ENCODE results near the gene SLC35B3.
"Not testable (repeated sequence)": the region's sequence is repeated elsewhere in the genome, so short reads cannot be mapped to it uniquely, and the experiment has no call there.

The SLC35B3 gene

GRCh38 chr6:8415280-8415679 is 20.1 kb downstream of the SLC35B3 start:
- no peak for DNase-seq
- intact Hi-C loops (cut with DNase I), result no loop called here

GRCh38 chr6:8414844-8415243 is 20.5 kb downstream of the SLC35B3 start:
- no peak for DNase-seq
- intact Hi-C loops (cut with DNase I), result no loop called here

DNA sequence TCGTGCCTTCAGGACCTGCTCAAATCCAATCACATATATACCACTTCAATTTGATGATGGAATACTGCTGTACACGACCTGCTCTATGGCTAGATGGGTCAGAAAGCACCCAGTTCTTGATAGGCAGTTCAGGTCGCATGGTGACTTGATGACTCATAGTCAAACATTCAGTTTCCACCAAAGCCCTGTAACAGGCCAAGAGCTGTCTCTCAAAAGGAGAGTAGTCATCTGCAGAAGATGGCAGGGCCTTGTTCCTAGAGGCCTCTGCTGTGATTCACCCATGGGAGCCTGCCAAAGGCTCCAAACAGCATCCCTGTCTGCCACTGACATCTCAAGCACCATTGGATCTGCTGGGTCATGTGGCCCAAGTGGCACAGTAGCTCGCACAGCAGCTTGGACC is 29.4 kb downstream of the SLC35B3 start:
- intact Hi-C loops (cut with DNase I); DNase-seq: not testable (repeated sequence)

GRCh38 chr6:8402546-8402945 is 32.8 kb downstream of the SLC35B3 start:
- intact Hi-C loops (cut with DNase I), result no loop called here
- no peak for DNase-seq

GRCh38 chr6:8400663-8401062 is 34.7 kb downstream of the SLC35B3 start:
- DNase-seq, result no peak
- intact Hi-C loops (cut with DNase I), result no loop called here

DNA sequence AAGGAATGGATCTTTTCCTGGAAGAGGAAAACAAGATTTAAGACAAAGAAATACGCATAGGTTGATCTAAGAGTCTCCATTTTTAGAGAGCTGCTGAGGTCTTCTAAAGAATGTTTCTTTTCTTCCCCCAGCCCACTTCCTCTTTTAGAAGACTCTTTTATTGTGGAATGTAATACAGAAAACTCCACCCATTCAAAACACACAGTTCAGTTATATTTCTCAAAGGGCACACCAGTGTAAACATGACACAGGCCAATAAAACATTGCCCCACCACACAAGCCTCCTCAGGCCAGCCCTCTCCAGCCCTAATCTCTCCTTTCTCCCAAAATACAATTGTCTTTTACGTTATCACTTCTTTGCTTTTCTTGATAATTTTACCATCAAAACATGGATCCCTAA is 42.8 kb downstream of the SLC35B3 start:
- DNase-seq, result no peak
- intact Hi-C loops (cut with DNase I), result no loop called here

GRCh38 chr6:8391934-8392333 is 43.4 kb downstream of the SLC35B3 start:
- intact Hi-C loops (cut with DNase I), result no loop called here
- DNase-seq, result no peak

DNA sequence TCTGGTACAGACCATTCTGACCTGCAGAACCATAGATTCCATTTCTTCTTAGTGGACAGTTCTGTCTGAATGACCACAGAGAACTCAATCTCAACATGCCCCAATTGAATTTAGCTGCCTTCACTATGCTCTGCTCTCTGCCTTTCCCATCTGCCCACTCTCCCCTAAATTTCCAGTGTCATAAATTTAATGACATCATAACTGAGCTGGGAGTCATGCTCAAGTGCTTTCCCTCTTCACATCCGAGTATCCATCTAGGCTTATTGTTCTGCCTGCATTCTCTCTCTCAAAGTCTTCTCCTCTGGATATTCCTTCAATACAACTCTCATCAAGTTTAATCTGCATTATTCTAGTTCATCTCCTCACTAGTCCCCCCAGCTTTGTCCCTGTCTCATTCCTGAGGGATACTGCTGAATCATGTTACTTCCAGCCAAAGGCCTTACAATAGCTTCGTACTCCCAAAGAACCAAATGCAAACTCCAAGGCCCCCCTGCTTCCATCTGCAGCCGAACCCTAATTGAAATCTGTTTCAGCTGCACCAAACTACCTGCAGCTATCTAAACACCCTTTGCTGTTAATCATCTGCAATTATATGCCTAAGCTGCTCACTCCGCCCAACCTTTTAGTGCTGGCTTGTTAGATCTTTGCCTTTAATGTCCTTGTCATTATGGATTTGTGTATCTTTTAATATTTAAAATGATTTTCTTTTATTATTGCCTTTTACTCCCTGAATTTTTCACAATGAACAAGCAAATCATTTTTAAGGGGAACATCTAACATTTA is 46.1 kb downstream of the SLC35B3 start:
- intact Hi-C loops (cut with DNase I), result no loop called here
- no peak for DNase-seq

- DNase-seq, result no peak
- intact Hi-C loops (cut with DNase I), result no loop called here
Measured at GRCh38 chr6:8387942-8388437, 47.4 kb downstream of the SLC35B3 start.

GRCh38 chr6:8383584-8383983 is 51.8 kb downstream of the SLC35B3 start:
- intact Hi-C loops (cut with DNase I), result no loop called here
- DNase-seq, result no peak

DNA sequence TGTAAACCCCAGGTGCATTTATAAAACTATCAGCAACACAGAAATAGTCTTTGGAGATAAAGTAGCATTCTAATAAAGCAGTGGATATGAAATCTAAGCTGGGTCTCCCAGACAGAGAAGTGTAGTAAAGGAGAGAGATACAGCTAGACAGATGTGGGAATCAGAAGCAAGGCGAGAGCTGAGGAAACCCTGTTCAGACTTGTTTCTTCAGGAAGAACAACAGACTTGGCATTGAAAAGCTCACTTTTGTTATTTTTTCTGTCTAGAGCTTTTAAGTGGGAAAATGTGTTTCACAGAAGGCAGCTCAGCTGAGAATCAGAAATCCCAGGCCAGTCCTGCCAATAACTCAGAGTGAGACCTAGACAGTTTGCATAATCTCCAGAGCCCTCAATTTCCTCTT is 52.9 kb downstream of the SLC35B3 start:
- no peak for DNase-seq

GRCh38 chr6:8375916-8376315 is 59.4 kb downstream of the SLC35B3 start:
- intact Hi-C loops (cut with DNase I), result no loop called here
- DNase-seq, result no peak

More for the DNA sequence above, 52.9 kb downstream of the SLC35B3 start:
- intact Hi-C loops (cut with DNase I), result no loop called here

Data from posterior cingulate gyrus (tissue), 11 donors.